CD4-positive, alpha-beta T cell treated with Interferon gamma for 1 hour (primary cell): Measurements from ENCODE around the gene CCL22.
"Not testable (repeated sequence)": the region's sequence is repeated elsewhere in the genome, so short reads cannot be mapped to it uniquely, and the experiment has no call there.

Source experiments
- DNase-seq: peaks from one replicate; pipeline ENCODE4 v3.0.0-alpha.2; 2020

The CCL22 gene

DNA sequence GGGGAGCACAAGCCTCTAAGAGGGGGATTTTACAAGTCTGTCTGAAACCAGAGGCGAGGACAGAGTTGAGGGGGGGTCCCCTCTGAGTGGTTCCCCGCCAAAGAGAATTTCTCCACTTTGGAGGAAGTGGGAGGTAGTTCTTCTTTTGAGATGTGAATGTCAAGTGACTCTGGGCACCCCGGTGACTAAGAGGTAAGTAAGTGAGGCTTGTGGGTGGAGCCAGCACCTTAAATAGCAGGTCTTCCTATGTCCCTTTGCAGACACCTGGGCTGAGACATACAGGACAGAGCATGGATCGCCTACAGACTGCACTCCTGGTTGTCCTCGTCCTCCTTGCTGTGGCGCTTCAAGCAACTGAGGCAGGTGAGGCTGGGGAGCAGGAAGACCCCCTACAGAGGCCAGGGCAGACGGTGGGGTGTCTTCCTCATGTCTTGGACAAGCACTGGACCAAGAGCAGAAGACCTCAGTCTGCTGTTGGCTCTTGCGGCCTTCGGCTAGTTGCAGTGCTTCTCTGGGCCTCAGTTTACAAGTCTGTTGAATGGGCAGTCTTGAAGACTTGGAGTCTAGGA lies at the start of gene CCL22:
TSS of gene CCL22 (plus strand) at position 257 of the 569 bp plus-strand sequence. CDS start at position 291, 34 bp downstream.
- DNase-seq: no peak

GRCh38 chr16:57310801-57311200 lies 47.8 kb upstream of the CCL22 start:
- DNase-seq: no peak

- DNase-seq: no peak
Observed at GRCh38 chr16:57313509-57313908, 45.1 kb upstream of the CCL22 start.

DNA sequence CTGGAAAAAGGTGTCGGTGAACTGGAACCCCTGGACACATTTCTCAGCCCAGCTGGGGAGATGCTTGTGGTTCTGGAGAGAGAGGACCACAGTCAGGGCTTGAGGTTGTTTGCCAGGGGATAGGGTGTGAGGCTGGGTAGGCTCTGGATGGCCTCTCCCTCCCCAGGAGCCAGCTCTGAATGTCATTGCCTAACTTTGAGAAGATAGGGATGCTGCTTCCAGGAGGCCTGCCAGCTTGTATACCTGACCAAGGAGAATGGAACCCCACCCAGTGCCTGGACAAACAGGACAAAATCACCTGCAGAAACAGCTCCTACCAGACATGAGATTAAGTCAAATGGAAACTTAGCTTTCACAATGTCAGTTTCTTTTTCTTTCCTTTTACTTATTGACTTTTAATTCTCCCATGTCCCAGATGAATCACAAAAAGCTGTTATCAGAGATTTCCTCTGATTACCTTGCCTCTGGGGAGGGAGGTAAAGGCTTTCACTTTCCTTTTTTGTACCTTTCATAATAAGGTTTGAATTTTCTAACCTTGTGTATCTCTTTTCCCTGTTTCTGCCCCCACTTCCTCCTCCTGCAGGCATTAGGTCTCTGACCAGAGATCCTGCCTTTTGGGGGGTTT lies 44.3 kb upstream of the CCL22 start:
- no peak for DNase-seq

DNA sequence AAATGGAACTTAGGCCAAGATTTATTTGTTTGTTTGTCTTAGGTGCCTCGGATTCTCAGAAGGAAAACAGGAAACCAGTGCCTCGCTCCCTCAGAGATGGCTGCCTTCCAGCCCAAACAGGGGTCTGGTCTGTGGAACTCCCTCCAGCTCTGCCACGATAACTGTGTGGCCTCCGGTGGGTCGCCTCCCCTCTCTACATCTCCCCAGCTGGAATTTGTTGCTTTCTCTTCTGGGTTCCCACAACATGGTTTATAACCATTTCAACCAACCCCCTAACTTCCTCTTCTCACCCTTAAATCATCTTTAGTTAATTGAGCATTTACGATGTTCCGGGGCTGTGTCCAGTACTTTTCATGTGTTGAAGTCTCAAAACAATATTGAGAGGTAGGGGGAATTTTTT lies 43.2 kb upstream of the CCL22 start:
- no peak for DNase-seq

DNA sequence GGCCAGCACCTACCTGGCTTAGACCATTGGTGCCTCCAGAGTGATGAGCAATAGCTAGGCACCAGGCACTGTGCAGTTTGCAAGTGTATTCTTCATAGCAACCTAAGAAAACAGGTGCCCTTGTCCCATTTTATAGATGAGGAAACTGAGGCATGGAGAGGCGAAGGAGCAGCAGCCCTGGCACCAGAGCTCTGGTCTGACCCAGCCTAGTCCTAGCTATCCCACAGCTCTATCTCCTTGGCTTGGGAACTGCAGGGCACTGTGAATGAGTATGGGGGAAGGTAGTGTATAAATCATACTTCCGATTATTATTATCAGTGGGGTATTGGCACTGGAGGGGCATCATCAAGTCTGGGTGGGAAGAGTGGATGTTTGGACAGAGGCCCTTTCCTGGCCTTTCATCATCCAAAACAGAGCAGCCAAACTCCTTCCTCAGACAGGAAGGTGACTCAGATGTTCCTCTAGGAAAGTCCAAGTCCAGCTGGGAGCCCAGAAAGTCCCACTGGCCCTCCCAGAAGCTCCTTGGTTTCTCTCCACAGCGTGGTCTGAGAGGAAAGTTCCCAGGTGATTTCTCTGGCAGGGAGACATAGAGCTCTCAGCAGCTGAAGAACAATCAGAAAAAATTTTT lies 42.1 kb upstream of the CCL22 start:
- DNase-seq: no peak

GRCh38 chr16:57318240-57318970 lies 40.2 kb upstream of the CCL22 start:
- no peak for DNase-seq

DNA sequence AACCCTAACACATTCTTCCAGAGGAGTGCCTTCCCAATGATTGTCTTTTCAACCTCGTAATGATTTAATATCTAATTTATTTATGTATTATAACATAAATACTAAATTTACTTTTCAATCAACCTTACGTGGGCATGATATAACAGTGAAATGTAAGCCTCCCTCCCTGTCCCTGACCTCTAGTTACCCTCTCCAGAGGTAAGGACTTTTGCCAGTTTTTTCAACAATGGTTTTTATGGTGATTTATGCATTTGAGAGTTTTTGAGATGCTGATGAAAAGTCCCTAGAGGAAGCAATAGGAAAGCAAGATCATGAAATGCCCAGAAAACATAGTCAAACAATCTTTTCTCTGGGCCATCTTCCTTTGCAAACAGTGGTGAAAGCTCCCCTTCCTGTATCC lies 38.9 kb upstream of the CCL22 start:
- no peak for DNase-seq

DNA sequence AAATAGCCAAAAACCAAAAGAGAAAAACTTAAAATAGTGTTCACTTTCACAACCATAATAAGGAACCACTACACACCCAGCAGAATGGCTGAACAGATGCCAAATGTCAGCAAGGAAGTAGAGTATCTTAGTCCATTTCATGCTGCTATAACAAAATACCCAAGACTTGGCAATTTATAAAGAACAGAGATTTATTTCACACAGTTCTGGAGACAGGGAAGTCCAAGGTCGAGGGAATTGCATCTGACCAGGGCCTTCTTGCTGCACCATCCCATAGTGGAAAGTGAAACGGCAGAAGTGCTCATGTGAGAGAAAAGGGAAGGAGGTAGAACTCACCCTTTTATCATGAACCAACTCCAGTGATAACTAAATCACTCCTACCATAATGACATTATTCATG lies 33.8 kb upstream of the CCL22 start:
- DNase-seq: no peak

DNA sequence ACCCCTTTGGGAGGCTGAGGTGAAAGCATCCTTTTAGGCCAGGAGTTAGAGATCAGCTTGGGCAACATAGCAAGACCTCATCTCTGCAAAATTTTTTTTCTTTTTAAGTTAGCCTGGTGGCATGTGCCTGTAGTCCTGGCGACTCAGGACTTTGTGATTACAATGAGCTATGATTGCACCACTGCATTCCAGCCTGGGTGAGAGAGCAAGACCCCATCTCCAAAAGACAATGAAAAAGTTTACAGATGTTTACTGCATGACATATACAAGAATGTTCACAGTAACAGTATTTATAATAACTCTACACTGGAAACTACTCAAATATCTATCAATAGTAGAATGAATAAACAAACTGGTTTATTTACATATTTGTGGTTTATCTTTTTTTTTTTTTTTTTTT lies 33.1 kb upstream of the CCL22 start:
- no peak for DNase-seq

DNA sequence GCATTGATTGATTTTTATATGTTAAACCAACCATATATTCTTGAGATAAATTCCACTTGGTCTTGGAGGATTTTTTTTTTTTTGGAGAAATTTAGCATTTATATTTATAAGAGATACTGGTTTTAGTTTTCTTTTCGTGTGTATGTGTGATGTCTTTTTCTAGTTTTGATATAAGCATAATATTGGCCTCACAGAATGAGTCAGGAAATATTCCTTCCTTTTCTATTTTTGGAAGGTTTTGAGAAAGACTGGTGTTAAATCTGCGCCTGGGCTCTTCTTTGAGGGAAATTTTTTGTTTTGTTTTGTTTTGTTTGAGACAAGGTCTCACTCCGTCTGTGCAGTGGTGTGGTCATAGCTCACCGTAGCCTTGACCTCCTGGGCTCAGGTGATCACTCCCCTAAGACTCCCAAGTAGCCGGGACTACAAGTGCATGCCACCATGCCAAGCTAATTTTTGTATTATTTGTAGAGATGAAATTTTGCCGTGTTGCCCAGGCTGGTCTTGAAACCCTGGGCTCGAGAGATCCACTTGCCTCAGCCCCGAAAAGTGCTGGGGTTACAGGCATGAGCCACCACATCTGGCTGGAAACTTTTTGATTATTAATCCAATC lies 28.8 kb upstream of the CCL22 start:
- DNase-seq: no peak

GRCh38 chr16:57331355-57331754 lies 27.2 kb upstream of the CCL22 start:
- DNase-seq: no peak

DNA sequence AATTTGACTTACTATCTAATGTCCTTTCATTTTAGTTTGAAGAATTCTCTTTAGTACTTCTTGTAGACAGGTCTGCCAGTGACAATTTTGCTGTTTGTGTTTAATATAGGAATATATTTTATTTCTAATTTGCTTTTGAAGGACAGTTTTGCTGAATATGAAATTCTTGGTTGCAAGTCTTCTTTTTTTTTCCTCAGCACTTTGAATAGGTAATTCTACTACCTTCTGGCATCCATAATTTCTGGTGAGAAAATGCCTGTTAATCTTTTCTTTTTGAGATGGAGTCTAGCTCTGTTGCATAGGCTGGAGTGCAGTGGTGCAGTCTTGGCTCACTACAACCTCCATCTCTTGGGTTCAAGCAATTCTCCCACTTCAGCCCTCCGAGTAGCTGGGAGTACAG lies 25.2 kb upstream of the CCL22 start:
- DNase-seq: no peak

DNA sequence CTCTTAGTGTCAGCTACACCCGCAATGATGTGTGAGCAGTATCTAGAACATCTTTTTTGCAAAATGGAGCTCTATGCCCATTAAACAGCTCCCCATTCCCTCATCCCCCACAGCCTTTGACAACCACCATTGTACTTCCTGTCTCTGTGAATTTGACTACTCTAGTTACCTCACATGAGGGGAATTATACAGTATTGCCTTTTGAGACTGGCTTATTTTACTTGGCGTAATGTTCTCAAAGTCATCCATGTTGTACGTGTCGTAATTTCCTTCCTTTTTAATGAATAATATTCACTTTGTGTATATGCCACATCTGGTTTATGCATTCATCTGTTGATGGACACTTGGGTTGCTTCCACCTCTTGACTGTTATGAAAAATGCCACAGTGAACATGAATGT lies 23.2 kb upstream of the CCL22 start:
- DNase-seq: no peak

GRCh38 chr16:57341062-57341440 lies 17.5 kb upstream of the CCL22 start:
- no peak for DNase-seq

GRCh38 chr16:57341441-57342303 lies 16.9 kb upstream of the CCL22 start:
- DNase-seq: no peak

DNA sequence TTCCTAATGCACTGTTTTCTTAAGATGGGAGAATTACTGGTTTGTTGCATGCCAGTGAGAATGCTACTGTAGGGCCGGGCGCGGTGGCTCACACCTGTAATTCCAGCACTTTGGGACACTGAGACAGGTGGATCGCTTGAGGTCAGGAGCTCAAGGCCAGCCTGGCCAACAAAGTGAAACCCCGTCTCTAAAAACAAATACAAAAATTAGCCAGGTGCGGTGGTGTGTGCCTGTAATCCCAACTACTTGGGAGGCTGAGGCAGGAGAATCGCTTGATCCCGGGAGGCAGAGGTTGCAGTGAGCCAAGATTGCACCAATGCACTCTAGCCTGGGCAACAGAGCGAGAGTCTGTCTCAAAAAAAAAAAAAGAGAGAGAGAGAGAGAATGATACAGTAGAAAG lies 16.0 kb upstream of the CCL22 start:
- DNase-seq: not testable (repeated sequence)

DNA sequence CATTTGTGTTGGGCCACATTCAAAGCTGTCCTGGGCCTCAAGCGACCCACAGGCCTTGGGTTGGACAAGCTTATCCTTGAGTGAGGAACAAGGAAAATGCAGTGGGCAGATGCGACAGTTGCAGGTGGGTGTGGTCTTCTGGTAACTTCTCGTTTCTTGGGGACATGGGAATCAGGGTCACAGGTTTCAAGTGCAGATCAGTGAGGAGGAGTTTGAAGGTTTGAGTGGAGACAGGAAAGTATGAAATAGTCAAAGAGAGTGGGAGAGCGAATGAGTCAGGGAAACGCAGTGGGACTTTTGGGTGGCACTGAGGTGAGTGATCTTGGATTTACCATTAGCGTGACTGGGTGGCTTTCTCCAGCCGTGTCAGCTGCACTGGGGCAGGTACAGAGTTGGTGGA lies 15.4 kb upstream of the CCL22 start:
- DNase-seq: no peak

DNA sequence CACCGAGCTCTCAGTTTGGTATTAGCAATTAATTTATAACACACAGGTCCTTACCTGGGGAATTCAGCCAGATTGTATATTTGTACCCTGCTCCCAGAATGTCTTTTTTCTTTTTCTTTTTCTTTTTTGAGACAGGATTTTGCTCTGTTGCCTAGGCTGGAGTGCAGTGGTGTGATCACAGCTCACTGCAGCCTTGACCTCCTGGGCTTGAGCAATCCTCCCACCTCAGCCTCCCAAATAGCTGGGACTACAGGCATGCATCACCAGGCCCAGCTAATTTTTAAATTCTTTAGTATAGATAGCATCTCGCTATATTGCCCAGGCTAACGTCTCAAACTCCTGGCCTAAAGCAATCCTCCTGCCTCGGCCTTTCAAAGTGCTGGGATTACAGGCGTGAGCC lies 14.5 kb upstream of the CCL22 start:
- not testable (repeated sequence) for DNase-seq

GRCh38 chr16:57345021-57345420 lies 13.6 kb upstream of the CCL22 start:
- no peak for DNase-seq

GRCh38 chr16:57345666-57346204 lies 12.8 kb upstream of the CCL22 start:
- DNase-seq: no peak

DNA sequence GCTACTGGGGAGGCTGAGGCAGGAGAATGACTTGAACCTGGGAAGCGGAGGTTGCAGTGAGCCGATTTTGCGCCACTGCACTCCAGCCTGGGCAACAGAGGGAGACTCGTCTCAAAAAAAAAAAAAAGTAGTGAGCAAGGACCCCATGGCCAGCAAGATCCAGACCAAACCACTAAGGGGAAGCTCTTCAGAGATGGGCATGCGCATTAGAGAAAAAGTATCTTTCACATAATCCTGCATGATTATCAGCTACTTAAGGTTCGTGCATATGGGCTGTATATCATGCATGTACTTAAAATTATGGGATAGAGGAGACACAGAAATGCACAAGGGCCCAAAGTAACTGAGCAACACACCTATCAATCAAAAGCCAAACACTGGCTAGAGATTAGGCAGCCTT lies 10.7 kb upstream of the CCL22 start:
- no peak for DNase-seq
